Measurements from ENCODE around the gene GABBR2.

GABBR2 gene

DNA sequence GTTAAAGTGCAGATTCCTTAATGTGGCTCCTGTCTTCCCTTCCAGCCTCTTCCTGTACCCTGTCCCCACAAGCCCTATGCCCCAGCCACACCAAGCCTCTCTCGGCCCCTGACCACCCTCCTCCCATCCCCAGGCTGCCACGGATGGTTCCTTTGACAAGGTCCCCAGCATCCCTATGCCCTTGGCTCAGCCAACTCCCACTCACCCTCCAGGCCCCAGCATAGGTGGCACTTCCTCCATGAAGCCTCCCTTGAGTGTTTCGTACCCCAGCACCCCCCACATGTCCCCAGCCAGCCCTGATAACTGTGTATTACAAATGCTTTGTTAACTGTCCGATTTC is 337.8 kb downstream of the GABBR2 start:
- Mint-ChIP-seq H3K27ac (no peak overlapping the region), H3K4me1 (ENCODE audit: low read depth) (no peaks in the 10 kb centered on the region), H3K27me3 (ENCODE audit: low read depth) (no peaks in the 10 kb centered on the region), H3K4me3 (no peak overlapping the region), H3K36me3 (ENCODE audit: low read depth) (no peaks in the 10 kb centered on the region), H3K9me3 (no peaks in the 10 kb centered on the region)

DNA sequence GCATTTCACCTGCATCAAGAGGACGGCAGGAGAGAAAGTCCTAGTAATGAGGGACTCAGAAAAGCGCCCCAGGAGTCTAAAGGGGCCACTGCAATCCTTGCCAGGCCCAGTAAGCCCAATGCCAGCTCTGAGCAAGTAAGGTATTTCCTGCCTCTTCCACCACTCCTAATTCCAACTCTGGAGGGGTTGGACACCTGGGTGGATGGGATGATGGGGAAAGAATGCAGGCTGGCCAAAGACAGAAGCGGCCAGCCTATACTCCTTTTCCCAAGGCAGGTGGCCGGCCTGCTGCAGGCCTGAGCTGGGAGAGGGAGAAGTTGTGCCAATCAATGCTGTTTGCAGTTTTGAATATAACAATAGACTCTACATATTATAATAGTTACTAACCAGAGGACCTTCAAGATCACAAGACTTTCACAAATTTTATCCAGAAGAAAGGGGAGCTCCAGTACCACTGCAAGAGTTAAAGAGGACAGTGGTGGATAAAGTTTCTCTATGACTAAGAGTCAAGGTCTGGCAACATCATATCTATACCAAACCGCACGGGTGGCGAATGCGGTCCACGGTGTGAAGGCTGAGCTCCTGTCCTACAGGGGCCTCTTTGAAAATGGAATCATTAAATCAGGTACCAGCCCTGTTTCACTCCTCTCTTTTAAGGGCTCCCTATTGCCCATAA is 338.3 kb downstream of the GABBR2 start:
- Mint-ChIP-seq H3K4me3 (no peak overlapping the region), H3K27ac (no peak overlapping the region), H3K27me3 (ENCODE audit: low read depth) (no peaks in the 10 kb centered on the region), H3K36me3 (ENCODE audit: low read depth) (no peaks in the 10 kb centered on the region), H3K4me1 (ENCODE audit: low read depth) (no peaks in the 10 kb centered on the region), H3K9me3 (peaks cover under 1% of the 10 kb centered on the region)

DNA sequence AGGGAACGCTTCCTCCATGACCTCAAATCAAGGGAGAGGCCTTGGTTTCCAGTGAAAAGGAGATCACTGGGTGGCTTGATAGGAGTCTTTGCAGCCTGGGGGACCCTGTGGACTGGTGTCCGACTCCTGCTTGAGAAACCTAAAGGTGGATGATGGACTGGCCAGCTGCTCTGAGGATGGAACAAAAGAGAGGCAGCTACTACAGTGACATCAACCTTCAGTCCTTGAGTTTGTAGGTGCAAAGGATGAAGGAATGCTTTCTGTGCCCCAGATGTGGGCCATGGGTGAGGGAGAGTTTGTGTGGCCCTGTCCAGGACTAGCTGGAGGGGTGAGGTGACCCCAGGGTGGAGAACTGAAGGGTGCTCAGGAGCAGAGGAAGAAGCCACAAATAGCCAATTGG is 338.8 kb downstream of the GABBR2 start:
- Mint-ChIP-seq H3K27me3 (ENCODE audit: low read depth) (no peaks in the 10 kb centered on the region), H3K9me3 (peaks cover 6% of the 10 kb centered on the region), H3K36me3 (ENCODE audit: low read depth) (peaks cover 2% of the 10 kb centered on the region), H3K27ac (no peak overlapping the region), H3K4me1 (ENCODE audit: low read depth) (no peaks in the 10 kb centered on the region), H3K4me3 (no peak overlapping the region)

DNA sequence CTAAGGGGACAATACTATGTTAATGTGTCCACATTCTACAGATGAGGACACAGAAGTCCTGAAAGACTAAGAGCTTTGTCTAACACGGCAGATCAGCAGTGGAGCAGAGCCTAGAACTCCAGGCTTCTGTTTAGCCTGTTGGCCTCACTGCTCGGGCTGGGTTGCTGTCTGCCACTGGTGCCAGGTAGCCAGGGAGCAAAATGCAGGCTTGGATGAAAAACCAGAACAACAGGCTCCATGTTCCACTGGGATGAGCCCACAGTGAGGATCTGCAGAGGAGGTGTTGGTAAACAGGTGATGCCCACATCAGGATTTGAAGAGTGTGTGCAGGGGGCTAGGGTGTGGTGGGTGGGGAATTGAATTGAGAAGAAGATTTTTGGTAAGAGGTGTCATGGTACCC is 339.3 kb downstream of the GABBR2 start:
- H3K4me1 Mint-ChIP-seq (ENCODE audit: low read depth) = no peaks in the 10 kb centered on the region
- no peak overlapping the region for H3K27ac Mint-ChIP-seq
- peaks cover 2% of the 10 kb centered on the region for H3K36me3 Mint-ChIP-seq (ENCODE audit: low read depth)
- no peak overlapping the region for H3K4me3 Mint-ChIP-seq
- peaks cover 7% of the 10 kb centered on the region for H3K9me3 Mint-ChIP-seq
- H3K27me3 Mint-ChIP-seq (ENCODE audit: low read depth) = no peaks in the 10 kb centered on the region

DNA sequence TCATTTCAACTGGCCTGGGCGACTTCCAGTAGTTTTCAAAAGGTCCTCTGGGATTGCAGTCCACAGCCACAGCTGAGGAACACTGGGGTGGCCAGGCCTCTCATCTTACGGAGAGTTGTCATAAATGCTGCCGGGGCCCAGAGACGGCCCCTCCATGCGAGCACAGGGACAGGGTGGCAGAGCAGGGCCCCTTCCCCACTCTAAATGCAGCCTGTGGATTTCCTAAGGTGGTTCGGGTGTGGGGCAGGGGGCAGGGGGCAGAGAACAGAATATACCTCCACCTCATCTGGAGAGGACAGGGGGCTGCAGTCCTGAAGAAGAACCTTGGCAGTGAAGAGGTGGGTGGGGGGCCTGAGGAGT is 339.7 kb downstream of the GABBR2 start:
- Mint-ChIP-seq H3K4me3 (no peak overlapping the region), H3K4me1 (ENCODE audit: low read depth) (no peaks in the 10 kb centered on the region), H3K27ac (no peak overlapping the region), H3K9me3 (peaks cover 7% of the 10 kb centered on the region), H3K27me3 (ENCODE audit: low read depth) (no peaks in the 10 kb centered on the region), H3K36me3 (ENCODE audit: low read depth) (peaks cover 2% of the 10 kb centered on the region)

DNA sequence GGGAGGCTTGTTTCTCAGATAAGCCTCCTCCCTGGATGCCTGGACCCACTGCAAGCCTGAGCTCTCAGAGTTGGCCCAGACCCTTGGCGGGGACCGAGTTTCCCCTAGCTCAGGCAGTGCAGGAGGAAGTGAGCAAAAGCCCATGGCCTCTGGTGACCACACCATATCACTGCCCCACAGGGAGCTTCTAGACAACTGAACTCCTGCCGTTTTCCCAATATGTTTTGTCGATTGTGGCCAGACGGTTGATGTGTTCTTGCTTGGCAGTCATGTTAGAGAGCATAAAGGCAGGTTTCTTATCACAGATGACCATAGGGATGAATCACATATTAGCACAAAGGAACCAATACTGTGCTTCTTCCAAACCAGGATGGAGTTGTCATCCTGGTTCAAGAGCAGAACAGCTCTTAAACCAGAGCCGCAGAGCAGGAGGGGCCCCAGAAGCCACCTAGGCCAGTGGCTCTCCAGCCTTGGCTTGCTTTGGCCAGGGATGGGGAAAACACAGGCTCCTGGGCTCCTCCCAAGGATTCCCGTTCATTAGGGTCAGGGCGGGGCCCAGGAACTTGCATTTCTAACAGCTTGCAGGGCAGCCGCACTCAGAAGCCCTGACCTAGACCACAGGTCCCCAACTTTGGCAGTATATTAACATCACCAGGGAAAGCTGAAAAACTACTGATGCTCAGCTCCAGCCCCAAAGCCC is 340.2 kb downstream of the GABBR2 start:
- no peaks in the 10 kb centered on the region for H3K27me3 Mint-ChIP-seq (ENCODE audit: low read depth)

GRCh38 chr9:98367923-98368322 is 340.8 kb downstream of the GABBR2 start:
- Mint-ChIP-seq H3K27me3 (ENCODE audit: low read depth) (no peaks in the 10 kb centered on the region), H3K9me3 (peaks cover 7% of the 10 kb centered on the region), H3K27ac (no peak overlapping the region), H3K4me3 (no peak overlapping the region), H3K4me1 (ENCODE audit: low read depth) (no peaks in the 10 kb centered on the region), H3K36me3 (ENCODE audit: low read depth) (peaks cover 2% of the 10 kb centered on the region)

More for the DNA sequence above, 340.2 kb downstream of the GABBR2 start:
- Mint-ChIP-seq H3K4me3 (no peak overlapping the region), H3K9me3 (peaks cover 7% of the 10 kb centered on the region), H3K36me3 (ENCODE audit: low read depth) (peaks cover 2% of the 10 kb centered on the region), H3K27ac (no peak overlapping the region), H3K4me1 (ENCODE audit: low read depth) (no peaks in the 10 kb centered on the region)

GRCh38 chr9:98367371-98367900 is 341.3 kb downstream of the GABBR2 start:
- H3K27me3 Mint-ChIP-seq (ENCODE audit: low read depth) = no peaks in the 10 kb centered on the region

GRCh38 chr9:98365781-98366180 is 343.0 kb downstream of the GABBR2 start:
- H3K27ac Mint-ChIP-seq = no peak overlapping the region
- H3K9me3 Mint-ChIP-seq = peaks cover 7% of the 10 kb centered on the region
- no peaks in the 10 kb centered on the region for H3K4me1 Mint-ChIP-seq (ENCODE audit: low read depth)
- H3K4me3 Mint-ChIP-seq = no peak overlapping the region
- no peaks in the 10 kb centered on the region for H3K27me3 Mint-ChIP-seq (ENCODE audit: low read depth)
- peaks cover 2% of the 10 kb centered on the region for H3K36me3 Mint-ChIP-seq (ENCODE audit: low read depth)

More at GRCh38 chr9:98367371-98367900, 341.3 kb downstream of the GABBR2 start:
- H3K36me3 Mint-ChIP-seq (ENCODE audit: low read depth) = peaks cover 2% of the 10 kb centered on the region
- H3K4me3 Mint-ChIP-seq = no peak overlapping the region
- peaks cover 7% of the 10 kb centered on the region for H3K9me3 Mint-ChIP-seq
- no peak overlapping the region for H3K27ac Mint-ChIP-seq
- no peaks in the 10 kb centered on the region for H3K4me1 Mint-ChIP-seq (ENCODE audit: low read depth)

DNA sequence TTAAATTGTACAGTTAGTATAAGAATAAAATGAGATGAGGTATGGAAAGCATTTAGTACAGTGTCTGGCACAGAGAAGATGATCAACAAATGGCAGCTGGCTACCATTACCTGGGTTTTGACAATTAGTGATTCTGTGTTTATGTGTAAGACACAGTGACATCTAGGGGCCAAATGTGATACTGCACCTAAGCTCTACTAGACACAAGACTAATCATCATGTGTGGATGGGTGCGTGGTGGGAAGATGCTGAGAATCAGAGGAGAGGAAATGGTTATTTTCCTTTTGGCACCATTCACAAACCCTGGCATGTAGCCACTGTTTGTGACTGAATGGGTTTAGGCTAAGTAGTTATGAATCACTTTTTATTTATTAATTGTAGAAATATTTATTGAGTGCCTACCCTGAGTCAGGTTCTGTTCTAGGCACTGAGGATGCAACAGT is 343.5 kb downstream of the GABBR2 start:
- Mint-ChIP-seq H3K9me3 (peaks cover 7% of the 10 kb centered on the region), H3K27ac (no peak overlapping the region), H3K4me1 (ENCODE audit: low read depth) (no peaks in the 10 kb centered on the region), H3K4me3 (no peak overlapping the region), H3K36me3 (ENCODE audit: low read depth) (peaks cover 2% of the 10 kb centered on the region), H3K27me3 (ENCODE audit: low read depth) (no peaks in the 10 kb centered on the region)

DNA sequence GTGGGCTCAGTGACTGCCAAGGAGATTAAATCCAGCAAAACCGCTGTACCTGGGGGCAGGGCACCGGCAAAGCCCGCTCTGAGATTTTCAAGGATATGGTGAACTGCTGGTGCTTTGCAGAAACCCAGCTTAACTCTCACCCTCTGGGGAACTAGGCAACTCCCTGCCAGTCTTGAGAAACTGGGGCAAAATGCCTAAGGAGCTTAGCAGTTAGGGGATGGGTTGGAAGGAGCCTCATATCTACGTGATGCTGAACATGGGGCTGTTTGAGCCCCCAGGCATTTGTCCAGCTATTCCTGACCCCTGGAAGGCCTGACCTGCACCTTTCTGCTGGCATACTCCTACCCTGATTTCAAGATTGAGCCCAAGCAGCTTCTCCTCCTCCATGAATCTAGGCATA is 344.6 kb downstream of the GABBR2 start:
- Mint-ChIP-seq H3K9me3 (peaks cover 7% of the 10 kb centered on the region), H3K4me1 (ENCODE audit: low read depth) (no peaks in the 10 kb centered on the region), H3K27ac (no peak overlapping the region), H3K36me3 (ENCODE audit: low read depth) (peaks cover 2% of the 10 kb centered on the region), H3K4me3 (no peak overlapping the region), H3K27me3 (ENCODE audit: low read depth) (no peaks in the 10 kb centered on the region)

GRCh38 chr9:98363644-98364043 is 345.1 kb downstream of the GABBR2 start:
- peaks cover 7% of the 10 kb centered on the region for H3K9me3 Mint-ChIP-seq
- peaks cover 2% of the 10 kb centered on the region for H3K36me3 Mint-ChIP-seq (ENCODE audit: low read depth)
- H3K4me1 Mint-ChIP-seq (ENCODE audit: low read depth) = no peaks in the 10 kb centered on the region
- H3K4me3 Mint-ChIP-seq = no peak overlapping the region
- H3K27ac Mint-ChIP-seq = no peak overlapping the region
- no peaks in the 10 kb centered on the region for H3K27me3 Mint-ChIP-seq (ENCODE audit: low read depth)

GRCh38 chr9:98362624-98363252 is 346.0 kb downstream of the GABBR2 start:
- Mint-ChIP-seq H3K4me1 (ENCODE audit: low read depth) (no peaks in the 10 kb centered on the region), H3K27ac (no peak overlapping the region), H3K36me3 (ENCODE audit: low read depth) (peaks cover 2% of the 10 kb centered on the region), H3K27me3 (ENCODE audit: low read depth) (no peaks in the 10 kb centered on the region), H3K4me3 (no peak overlapping the region), H3K9me3 (peaks cover 7% of the 10 kb centered on the region)

DNA sequence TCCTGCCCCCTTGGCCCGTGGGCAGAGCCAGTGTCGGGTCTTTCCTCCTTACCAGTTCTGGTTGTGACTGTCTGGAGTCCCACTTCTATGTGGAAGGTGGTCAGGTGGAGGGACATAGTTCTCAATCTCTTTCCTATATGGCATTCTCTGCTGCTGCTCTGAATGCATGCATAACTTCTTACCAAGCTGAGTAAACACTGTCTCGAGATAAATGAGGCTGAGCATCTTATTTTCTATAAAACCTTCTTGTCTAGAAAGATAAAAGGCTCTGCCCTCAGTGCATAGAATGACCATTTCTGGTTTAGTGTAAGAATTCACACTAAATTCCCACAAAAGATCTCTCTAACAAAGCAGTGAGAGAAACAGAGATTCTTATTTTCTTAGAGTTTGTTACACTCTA is 347.1 kb downstream of the GABBR2 start:
- no peak overlapping the region for H3K27ac Mint-ChIP-seq
- peaks cover 7% of the 10 kb centered on the region for H3K9me3 Mint-ChIP-seq
- no peak overlapping the region for H3K4me3 Mint-ChIP-seq
- no peaks in the 10 kb centered on the region for H3K4me1 Mint-ChIP-seq (ENCODE audit: low read depth)
- peaks cover 2% of the 10 kb centered on the region for H3K36me3 Mint-ChIP-seq (ENCODE audit: low read depth)
- no peaks in the 10 kb centered on the region for H3K27me3 Mint-ChIP-seq (ENCODE audit: low read depth)

- Mint-ChIP-seq H3K9me3 (peaks cover 4% of the 10 kb centered on the region), H3K36me3 (ENCODE audit: low read depth) (peaks cover 2% of the 10 kb centered on the region), H3K4me3 (no peak overlapping the region), H3K27me3 (ENCODE audit: low read depth) (no peaks in the 10 kb centered on the region), H3K4me1 (ENCODE audit: low read depth) (no peaks in the 10 kb centered on the region), H3K27ac (no peak overlapping the region)
Observed at GRCh38 chr9:98360176-98360708, 348.5 kb downstream of the GABBR2 start.

All from T-helper 1 cell treated with Interleukin-12 subunit alpha and Interleukin-12 subunit beta and Interleukin-4 antibody, amounts not matched to agents 30 μg/mL and 1 μg/mL, for 36 hours (primary cell).